Progenitor cell of endocrine pancreas (in vitro differentiated cells): ENCODE results near the gene RNF31. TPM values are rescaled to one million over a fixed set of nuclear protein-coding genes. Genes with fewer than 3 reads are reported as not detected.

ENCODE experiments used
- DNase-seq: peaks from one replicate; pipeline ENCODE4 v3.0.0; 2021; ENCODE audit warnings: low spot score; ENCODE audit not compliant: unreplicated experiment
- H3K27ac Mint-ChIP-seq: 2 replicates; pipeline ENCODE4 v1.8.0; 2021; ENCODE audit warnings: mild to moderate bottlenecking, moderate library complexity, mixed read lengths
- H3K27me3 Mint-ChIP-seq: 2 replicates; pipeline ENCODE4 v1.8.0; 2021; ENCODE audit warnings: mixed read lengths
- H3K36me3 Mint-ChIP-seq: 2 replicates; pipeline ENCODE4 v1.8.0; 2022; ENCODE audit warnings: mixed read lengths; ENCODE audit not compliant: insufficient read depth
- H3K4me1 Mint-ChIP-seq: 2 replicates; pipeline ENCODE4 v1.8.0; 2021; ENCODE audit warnings: low read depth, mixed read lengths
- H3K4me3 Mint-ChIP-seq: 2 replicates; pipeline ENCODE4 v1.8.0; 2021; ENCODE audit warnings: low read depth, mild to moderate bottlenecking, moderate library complexity, mixed read lengths
- H3K9me3 Mint-ChIP-seq: 2 replicates; pipeline ENCODE4 v1.8.0; 2021; ENCODE audit warnings: low read depth, mixed read lengths
- CTCF ChIP-seq: fragments of 200-600 bp; sonication (generic); IDR thresholded peaks from one replicate; pipeline ENCODE4 v1.5.0; 2021; ENCODE audit warnings: antibody characterized with exemption, mild to moderate bottlenecking; ENCODE audit not compliant: unreplicated experiment
- total RNA-seq: library from RNA; stranded (reverse); gene quantifications from 2 replicates; pipeline ENCODE4 v1.2.1, GENCODE V29; 2021

RNF31 gene
- total RNA-seq, 1 donor from 2014 or later: 104 TPM

DNA sequence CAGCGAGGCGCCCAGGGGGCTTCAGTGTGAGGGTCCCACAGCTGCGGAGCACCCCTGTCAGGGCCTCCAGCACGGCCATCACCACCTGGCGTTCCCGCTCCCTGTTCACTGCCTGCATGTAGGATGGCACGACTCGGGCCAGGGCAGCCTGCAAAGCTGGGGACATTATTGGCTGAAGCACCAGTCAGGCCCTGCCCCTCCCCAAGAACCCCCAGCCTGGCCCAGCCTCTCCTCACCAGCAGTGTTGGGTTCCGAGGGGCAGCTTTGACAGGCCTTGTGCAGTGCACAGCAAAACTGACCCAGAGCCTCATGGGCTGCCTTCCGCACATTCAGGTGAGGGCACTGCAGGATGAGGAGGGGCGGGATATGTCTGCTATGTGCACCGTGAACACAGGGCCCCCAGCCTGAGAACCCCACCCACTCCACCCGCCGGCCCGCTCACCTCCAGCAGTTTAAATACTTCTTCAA lies 35.8 kb downstream of the RNF31 start:
- DNase-seq: no peak
- TF ChIP-seq CTCF: no peak
- peak overlapping the region; percentile 56 for H3K27ac Mint-ChIP-seq
- no peaks in the 10 kb centered on the region for H3K9me3 Mint-ChIP-seq
- H3K27me3 Mint-ChIP-seq: no peaks in the 10 kb centered on the region
- peaks cover 7% of the 10 kb centered on the region for H3K4me1 Mint-ChIP-seq
- no peak overlapping the region for H3K4me3 Mint-ChIP-seq
- peaks cover 24% of the 10 kb centered on the region for H3K36me3 Mint-ChIP-seq

GRCh38 chr14:24184104-24184970 lies 37.0 kb downstream of the RNF31 start:
- no peaks in the 10 kb centered on the region for H3K9me3 Mint-ChIP-seq
- H3K36me3 Mint-ChIP-seq: peaks cover 20% of the 10 kb centered on the region
- no peak for TF ChIP-seq CTCF
- H3K4me1 Mint-ChIP-seq: peaks cover 13% of the 10 kb centered on the region
- H3K27ac Mint-ChIP-seq: no peak overlapping the region
- no peaks in the 10 kb centered on the region for H3K27me3 Mint-ChIP-seq
- H3K4me3 Mint-ChIP-seq: no peak overlapping the region
- no peak for DNase-seq

GRCh38 chr14:24185026-24185425 lies 37.7 kb downstream of the RNF31 start:
- no peaks in the 10 kb centered on the region for H3K9me3 Mint-ChIP-seq
- no peak overlapping the region for H3K27ac Mint-ChIP-seq
- peaks cover 13% of the 10 kb centered on the region for H3K4me1 Mint-ChIP-seq
- H3K36me3 Mint-ChIP-seq: peaks cover 15% of the 10 kb centered on the region
- no peaks in the 10 kb centered on the region for H3K27me3 Mint-ChIP-seq
- no peak for DNase-seq
- no peak for TF ChIP-seq CTCF
- no peak overlapping the region for H3K4me3 Mint-ChIP-seq

GRCh38 chr14:24185741-24186140 lies 38.4 kb downstream of the RNF31 start:
- no peak for DNase-seq
- H3K27ac Mint-ChIP-seq: peak overlapping the region; percentile 69
- no peak for TF ChIP-seq CTCF
- H3K4me1 Mint-ChIP-seq: peaks cover 13% of the 10 kb centered on the region
- no peaks in the 10 kb centered on the region for H3K9me3 Mint-ChIP-seq
- no peaks in the 10 kb centered on the region for H3K27me3 Mint-ChIP-seq
- peaks cover 15% of the 10 kb centered on the region for H3K36me3 Mint-ChIP-seq
- no peak overlapping the region for H3K4me3 Mint-ChIP-seq

DNA sequence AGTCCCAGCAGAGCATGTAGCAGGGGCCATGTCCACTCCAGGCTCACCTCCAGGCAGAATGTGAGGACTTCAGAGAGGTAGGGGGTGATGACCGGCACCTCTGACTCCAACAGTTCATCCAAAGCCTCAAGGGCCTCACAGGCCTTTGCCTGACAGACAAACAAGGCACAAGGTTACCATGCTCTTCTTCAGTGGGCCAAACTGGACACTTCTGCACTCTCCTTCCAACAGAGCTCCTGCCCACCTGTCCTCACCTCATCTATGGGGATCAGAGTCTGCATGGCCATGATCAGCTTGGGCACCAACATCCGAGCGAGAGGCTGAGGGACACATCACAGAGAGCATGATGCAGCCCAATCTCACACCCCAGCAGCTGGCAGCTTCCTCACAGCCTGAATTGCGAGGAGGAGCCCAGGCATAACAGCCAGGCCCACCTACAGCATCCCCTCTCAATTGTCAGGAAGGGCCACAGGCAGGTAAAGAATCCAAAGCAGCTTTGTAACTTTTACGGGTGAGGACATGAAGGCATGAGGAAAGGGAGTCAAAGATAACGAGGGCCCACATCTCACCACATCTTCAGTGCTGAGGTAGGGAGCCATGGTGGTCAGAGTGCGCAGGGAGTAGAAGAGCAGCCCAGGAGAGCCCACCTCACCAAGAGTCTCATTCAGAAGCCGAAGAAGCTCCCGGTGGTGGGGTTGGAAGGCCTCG lies 39.7 kb downstream of the RNF31 start:
- Mint-ChIP-seq H3K9me3 (no peaks in the 10 kb centered on the region), H3K4me3 (peak overlapping the region; percentile 92), H3K4me1 (peaks cover 13% of the 10 kb centered on the region), H3K27ac (peak overlapping the region; percentile 49), H3K27me3 (no peaks in the 10 kb centered on the region), H3K36me3 (peaks cover 17% of the 10 kb centered on the region)
- TF ChIP-seq CTCF: no peak
- DNase-seq: no peak
